ENCODE data around the gene HNRNPA2B1.
A peak's percentile ranks its signal among the peaks of the same experiment; 100 is the strongest.
"Not testable (repeated sequence)": the region's sequence is repeated elsewhere in the genome, so short reads cannot be mapped to it uniquely, and the experiment has no call there.

Gene HNRNPA2B1

DNA sequence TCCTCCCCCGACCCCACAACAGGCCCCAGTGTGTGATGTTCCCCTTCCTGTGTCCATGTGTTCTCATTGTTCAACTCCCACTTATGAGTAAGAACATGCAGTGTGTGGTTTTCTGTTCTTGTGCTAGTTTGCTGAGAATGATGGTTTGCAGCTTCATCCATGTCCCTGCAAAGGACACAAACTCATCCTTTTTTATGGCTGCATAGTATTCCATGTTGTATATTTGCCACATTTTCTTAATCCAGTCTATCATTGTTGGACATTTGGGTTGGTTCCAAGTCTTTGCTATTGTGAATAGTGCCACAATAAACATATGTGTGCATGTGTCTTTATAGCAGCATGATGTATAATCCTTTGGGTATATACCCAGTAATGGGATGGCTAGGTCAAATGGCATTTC is 36.7 kb downstream of the HNRNPA2B1 start:
- DNase-seq, result not testable (repeated sequence)

DNA sequence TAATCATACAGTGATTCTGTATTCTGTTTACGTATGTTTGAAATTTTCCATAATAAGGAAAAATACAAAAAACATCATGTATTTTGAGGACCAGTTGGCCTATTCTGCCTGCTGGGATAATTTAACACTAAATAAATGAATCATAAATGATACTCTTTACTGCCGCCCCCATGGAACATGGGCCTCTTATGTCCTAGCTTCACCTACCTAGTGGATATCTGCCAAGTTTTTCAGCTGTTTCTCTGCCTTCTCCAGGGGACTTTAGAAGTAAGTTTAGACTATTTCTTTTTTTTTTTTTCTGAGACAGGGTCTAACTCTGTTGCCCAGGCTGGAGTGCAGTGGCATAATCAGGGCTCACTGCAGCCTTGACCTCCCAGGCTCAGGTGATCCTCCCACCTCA is 38.1 kb downstream of the HNRNPA2B1 start:
- no peak for DNase-seq

DNA sequence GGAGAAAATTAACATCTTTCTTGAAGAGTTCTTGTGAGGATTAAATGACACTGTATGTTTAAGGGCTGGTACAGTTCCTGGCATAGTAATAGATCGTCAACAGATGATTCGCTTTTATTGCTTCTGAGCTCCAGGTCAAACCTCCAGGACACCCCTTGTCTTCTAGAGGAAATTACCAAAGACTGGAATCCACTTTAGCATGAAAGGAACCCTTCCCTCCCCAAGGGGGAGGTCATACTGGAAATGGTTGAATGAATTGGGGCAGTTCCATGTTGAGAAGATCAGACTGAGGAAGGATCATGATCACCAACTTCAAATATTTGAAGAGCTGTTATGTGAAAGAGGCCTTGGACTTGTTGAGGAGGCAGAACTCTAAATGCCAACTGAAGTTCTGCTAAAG is 39.6 kb downstream of the HNRNPA2B1 start:
- no peak for DNase-seq

DNA sequence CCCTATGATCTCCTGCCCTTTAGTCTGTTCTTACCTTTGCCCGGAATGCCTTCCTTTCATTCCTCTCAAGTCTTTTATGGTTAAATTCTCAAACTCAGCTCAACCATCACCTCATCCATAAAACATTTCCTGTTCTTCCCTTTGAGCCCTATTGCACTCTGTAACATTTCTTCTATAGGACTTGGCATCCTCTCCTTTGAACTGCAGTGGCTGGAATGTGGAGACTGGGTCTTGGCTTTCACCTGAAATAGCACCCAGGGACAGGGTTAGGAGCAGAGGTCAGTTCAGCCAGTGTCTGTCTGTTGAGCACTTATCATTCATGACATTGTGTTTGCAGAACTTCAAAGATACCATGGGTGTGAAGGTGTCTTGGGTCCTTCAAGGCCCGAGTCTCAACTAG is 41.3 kb downstream of the HNRNPA2B1 start:
- peak; percentile 49 for DNase-seq

DNA sequence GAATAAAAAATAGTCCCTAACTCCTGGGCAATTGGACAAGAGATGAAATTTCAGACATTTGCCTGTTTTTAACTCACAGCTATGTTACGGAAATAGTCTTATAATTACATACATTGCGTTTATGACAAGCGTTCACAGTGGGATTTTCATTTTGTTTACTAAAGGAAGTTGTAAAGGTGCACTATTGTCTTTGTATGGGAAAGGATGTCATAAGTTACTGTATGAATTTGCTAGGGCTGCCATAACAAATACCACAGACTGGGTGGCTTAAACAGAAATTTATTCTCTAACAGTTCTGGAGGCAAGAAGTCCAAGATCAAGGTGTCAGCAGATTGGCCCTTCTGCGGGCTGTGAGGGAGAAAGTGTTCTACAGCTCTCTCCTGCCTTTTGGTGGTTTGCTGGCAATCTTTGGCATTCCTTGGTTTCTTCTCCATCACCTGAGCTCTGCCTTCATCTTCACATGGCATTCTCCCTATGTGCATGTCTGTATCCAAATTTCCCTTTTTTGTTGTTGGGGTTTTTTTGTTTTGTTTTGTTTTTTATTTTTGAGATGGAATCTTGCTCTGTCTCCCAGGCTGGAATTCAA is 42.9 kb downstream of the HNRNPA2B1 start:
- DNase-seq, result no peak

DNA sequence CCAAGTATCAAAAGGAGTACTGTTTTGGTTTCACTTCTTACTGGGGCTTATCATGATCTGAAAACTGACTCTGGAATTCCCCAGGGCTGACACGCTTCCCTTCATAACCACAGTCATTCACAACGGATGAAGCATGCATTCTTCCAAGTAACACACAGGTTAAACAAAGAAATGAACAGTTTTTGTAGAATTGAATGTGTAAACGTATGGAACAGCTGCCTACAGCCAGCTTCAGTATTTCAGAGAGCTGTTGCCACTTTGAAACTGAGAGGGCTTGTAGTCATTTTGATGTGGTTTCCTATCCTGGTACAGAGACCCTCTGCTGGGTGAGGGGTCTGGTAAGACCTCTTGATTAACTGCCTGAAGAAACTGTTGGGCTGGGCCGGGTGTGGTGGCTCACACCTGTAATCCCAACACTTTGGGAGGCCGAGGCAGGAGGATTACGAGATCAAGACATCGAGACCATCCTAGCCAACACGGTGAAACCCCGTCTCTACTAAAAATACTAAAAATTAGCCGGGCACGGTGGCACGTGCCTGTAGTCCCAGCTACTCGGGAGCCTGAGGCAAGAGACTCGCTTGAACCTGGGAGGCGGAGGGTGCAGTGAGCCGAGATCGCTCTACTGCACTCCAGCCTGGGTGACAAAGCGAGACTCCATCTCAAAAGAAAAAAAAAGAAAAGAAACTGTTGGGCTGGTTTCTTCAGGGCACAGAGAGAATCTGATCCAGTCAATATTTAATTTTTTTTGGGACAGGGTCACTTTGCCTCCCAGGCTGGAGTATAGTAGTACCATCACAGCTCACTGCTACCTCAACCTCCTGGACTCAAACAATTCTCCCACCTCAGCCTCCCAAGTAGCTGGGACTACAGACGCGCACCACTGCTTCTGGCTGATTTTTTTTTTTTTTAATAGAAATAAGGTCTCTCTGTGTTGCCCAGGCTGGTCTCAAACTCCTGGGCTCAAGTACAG is 43.8 kb downstream of the HNRNPA2B1 start:
- peak; percentile 93 for DNase-seq

DNA sequence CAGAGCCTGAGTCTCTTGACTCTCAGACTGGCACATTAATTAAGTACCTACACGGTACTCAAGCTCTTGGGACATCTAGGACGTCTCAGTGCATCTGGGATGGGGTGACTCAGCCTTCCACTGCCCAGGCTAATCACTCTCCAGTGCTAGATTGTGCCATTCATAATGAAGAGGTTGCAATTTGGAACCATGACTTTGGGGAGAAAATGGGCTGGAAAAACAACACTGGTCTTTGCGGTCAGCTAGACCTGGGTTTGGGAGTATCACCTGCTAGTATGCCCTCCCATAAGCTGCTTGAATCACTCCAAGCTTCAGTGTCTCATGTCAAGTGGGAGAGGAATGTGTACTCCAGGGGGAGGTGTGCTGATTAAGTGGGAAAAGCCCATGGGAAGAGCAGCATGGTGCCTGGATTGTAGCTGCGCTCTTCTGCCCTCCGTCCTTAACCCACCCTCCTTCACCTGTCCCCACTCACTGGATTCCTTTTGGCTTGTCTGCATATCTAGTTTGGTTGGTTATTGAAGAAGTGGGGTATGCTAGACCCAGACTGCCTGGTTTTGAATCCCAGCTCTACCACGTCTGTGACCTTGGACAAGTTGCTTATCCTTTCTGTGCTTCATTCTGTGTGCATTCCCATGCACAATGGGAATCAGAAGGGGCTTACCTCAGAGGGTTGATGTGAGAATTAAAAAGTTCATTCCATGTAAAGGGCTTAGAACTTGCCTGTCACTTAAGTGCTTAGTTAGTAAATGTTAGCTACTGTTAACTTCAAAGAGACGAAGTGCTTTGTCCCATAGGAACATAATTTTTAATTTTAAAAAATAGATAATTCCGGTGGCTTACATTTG is 44.8 kb downstream of the HNRNPA2B1 start:
- peak; percentile 37 for DNase-seq

DNA sequence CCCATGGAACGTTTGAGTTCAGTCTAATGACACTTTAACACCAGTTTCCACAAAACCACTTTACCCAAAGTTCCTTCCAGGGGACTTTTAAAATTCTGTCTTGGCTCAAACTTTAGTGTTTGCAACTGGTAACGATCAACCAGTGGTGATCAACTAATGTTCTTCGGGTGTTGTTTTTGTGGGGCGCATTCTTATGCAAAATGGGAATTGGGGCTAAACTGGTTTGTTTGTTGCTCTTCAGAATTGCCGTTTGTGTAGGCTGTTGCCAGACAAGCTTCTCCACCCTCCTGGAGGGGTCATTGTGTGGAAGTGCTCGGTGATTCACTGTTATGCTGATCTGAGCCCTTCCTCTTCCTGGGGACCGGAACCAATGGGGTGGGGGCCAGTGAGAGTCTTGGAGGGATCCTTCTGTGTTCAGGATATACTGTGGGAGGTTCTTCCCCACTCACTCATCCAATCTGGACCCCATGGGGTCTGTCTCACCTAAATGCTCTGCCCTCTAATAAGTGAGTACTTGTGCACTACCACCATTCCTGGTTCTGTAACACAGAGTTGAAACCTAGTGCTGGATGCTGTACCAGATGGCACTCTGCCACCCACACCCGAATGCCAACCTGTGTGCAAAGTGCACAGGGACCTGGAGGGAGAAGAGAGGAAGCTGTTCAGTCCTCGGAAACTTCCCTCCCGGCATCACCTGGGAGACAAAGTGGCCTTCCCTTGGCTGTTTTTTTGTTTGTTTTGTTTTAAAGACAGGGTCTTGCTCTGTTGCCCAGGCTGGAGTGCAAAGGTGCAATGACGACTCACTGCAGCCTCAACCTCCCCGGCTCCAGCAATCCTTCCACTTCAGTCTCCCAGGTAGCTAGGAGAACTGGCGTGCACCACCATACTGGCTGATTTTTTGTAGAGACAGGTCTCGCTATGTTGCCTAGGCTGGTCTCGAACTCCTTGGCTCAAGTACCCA is 46.4 kb downstream of the HNRNPA2B1 start:
- no peak for DNase-seq

DNA sequence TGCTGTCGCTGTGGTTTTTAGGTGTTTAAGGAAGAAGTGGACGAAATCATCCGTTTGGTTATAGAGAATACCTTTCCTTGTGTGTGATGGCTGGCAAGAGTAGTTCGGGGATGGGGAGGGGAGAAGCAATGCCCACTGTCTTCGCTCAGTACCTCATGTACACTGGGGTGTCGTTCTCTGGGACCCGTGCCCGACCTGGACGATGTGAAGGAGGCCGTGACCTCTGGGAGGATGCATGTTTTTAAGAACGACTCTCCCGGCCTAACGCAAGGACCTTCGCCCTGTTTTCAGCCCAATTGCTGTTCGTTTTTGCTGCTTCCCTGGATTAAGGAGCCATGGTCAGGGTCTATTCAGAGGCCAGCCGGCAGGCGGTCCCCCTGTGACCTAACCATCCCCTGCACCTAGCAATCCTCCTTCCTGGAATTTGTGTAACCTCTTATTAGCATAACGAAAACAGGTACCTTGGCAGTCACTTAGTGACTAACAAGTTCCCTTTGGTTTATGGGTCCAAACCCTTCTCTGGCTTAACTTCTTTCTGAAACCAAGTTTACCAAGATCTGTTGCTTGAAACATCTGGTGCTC is 47.2 kb downstream of the HNRNPA2B1 start:
- DNase-seq, result no peak

DNA sequence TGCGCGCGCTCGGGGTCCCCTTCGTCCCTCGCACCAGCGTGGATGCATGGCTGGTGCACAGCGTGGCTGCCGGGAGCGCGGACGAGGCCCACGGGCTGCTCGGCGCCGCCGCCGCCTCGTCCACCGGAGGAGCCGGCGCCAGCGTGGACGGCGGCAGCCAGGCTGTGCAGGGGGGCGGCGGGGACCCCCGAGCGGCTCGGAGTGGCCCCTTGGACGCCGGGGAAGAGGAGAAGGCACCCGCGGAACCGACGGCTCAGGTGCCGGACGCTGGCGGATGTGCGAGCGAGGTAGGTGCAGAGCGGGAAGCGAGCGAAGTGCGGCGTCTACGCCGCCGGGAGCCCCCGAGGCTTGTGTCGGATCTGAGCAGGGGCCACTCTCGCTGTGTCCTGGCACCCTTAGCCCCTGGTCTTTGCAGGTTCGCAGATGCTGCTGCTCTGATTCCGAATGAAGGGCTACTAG is 47.7 kb downstream of the HNRNPA2B1 start:
- not testable (repeated sequence) for DNase-seq

DNA sequence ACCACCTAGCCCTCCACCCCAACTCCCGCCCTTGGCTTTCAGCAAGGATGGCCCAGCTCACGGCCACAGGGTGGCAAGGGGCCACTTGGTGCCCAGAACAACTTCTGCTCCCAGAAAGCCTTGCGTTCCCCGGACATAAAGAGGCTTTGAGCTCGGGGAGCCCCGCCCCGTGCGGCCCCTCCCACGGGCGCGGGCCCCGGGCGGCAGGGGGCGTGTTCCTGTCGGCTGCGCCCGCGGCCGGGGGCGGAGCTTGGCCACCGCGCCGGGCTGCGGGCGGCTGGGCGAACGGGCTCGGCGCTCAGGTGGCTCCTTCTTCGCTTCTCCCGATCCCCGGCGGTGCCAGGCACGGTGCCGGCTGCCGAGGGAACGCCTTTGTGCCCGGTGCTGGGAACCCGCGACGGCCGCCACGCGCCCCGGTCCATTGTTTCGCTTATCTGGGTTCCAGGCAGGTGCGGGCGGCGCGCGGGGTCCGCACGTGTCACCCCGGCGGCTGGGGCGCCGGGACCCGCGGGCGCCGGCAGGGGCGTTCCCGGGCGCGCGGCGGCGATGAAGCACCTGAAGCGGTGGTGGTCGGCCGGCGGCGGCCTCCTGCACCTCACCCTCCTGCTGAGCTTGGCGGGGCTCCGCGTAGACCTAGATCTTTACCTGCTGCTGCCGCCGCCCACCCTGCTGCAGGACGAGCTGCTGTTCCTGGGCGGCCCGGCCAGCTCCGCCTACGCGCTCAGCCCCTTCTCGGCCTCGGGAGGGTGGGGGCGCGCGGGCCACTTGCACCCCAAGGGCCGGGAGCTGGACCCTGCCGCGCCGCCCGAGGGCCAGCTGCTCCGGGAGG is 48.4 kb downstream of the HNRNPA2B1 start, which contains the start of gene NFE2L3:
TSS of gene NFE2L3 (plus strand) at position 246 of the 829 bp plus-strand sequence. CDS start at position 547, 301 bp downstream.
- peak; percentile 47 for DNase-seq

DNA sequence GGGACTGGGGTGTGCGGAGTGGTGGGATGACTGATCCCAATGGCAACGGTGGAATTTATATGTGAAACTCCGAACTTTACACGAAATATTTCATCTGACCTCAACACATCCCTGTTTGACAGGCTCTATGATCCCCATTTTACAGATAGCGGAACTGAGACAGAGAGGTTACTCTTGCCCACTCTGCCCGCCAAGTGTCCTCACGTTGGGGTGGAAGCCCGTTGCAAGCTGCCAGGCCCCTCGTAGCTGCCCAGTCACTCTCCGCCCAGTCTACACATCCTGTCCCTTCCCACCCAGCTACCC is 48.9 kb downstream of the HNRNPA2B1 start:
- no peak for DNase-seq

DNA sequence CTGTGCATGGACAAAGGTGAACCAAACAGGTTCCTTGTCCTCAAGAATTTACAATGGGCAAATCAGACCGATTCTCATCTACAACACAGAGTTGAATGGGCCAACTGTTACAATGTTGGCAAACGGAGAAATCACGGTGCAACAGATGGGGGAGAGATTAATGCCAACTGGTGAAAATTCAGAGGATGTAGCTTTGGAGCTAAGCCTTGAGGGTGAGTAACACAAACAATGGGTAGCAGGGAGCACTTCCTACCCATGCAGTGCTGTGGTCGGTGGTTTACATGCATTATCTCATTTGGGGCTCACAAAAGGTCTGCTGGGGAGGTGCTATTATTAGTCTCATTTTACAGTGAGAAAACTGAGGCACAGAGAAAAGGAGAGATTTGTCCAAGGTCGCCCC is 49.5 kb downstream of the HNRNPA2B1 start:
- no peak for DNase-seq

DNA sequence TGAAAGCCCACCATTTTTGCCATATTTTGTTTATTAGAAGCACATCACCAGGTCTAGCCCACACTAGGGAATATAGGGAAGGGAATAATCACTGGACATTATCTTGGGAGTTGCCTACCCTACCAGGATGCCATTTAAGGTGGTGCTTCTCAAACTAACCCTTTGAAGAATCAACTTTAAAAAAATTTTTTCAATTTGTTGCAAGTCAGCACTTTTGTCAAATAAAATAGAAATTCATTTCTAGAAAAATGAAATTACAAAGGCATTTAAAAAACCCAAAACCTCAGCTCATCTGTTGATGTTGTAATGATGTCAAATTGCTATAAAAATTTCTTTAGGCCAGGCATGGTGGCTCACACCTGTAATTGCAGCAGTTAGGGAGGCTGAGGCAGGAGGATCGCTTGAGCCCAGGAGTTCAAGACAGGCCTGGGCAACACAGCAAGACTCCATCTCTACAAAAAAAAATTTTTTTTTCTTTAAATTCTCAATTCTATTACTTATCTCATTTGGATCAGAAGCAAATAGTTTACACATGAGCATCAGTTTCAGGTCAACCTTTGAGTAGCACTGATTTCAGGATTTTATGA is 51.1 kb downstream of the HNRNPA2B1 start:
- DNase-seq, result no peak

DNA sequence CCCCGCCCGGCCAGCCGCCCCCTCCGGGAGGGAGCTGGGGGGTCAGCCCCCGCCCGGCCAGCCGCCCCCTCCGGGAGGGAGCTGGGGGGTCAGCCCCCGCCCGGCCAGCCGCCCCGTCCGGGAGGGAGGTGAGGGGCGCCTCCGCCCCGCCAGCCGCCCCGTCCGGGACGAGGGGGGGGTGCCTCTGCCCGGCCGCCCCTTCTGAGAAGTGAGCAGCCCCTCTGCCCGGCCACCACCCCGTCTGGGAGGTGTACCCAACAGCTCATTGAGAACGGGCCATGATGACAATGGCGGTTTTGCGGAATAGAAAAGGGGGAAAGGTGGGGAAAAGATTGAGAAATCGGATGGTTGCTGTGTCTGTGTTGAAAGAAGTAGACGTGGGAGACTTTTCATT is 52.2 kb downstream of the HNRNPA2B1 start:
- not testable (repeated sequence) for DNase-seq

DNA sequence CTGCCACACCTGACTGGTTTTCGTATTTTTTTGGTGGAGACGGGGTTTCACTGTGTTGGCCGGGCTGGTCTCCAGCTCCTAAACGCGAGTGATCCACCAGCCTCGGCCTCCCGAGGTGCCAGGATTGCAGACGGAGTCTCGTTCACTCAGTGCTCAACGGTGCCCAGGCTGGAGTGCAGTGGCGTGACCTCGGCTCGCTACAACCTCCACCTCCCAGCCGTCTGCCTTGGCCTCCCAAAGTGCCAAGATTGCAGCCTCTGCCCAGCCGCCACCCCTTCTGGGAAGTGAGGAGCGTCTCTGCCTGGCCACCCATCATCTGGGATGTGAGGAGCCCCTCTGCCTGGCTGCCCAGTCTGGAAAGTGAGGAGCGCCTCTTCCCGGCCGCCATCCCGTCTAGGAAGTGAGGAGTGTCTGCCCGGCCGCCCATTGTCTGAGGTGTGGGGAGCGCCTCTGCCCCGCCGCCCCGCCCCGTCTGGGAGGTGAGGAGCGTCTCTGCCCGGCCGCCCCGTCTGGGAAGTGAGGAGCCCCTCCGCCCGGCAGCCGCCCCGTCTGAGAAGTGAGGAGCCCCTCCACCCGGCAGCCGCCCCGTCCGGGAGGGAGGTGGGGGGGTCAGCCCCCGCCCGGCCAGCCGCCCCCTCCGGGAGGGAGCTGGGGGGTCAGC is 52.8 kb downstream of the HNRNPA2B1 start:
- DNase-seq, result not testable (repeated sequence)

DNA sequence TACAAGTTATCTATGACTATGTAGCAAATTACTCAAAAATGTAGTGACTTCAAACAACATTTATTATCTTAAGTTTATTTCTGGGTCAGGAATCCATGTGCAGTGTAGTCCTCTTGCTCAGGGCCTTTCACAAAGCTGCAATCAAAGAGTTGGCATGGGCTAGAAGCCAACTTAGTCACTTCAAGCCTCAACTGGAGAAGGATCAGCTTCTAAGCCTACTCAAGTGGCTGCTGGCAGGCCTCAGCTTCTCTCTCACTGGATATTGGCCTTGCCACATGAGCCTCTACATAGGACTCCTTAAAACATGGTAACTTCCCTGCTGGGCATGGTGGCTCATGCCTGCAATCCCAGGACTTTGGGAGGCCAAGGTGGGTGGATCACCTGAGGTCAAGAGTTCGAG is 53.5 kb downstream of the HNRNPA2B1 start:
- DNase-seq, result no peak

DNA sequence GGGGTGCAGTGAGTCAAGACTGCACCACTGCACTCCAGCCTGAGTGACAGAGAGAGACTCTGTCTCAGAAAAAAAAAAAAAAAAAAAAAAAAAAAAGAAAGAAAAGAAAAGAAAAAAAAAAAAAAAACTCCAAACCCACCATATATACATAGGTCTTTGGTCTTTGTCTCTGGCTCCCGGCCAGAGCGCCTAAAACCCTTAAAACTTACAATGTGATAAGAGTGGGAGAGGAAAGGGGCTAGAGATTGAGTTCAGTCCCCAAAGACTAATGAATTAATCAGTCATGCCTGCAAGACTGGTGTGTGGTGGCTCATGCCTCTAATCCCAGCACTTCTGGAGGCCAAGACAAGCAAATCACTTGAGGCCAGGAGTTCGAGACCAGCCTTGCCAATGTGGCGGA is 55.3 kb downstream of the HNRNPA2B1 start:
- no peak for DNase-seq

Measured in fibroblast of skin of back (primary cell).